HG03196 (cell line): ENCODE data around the gene NCAM2.

Source experiments
- ATAC-seq: cut with Tn5 transposase; IDR thresholded peaks from one replicate; pipeline ENCODE4 v1.9.1; 2021; ENCODE audit not compliant: unreplicated experiment

The NCAM2 gene

DNA sequence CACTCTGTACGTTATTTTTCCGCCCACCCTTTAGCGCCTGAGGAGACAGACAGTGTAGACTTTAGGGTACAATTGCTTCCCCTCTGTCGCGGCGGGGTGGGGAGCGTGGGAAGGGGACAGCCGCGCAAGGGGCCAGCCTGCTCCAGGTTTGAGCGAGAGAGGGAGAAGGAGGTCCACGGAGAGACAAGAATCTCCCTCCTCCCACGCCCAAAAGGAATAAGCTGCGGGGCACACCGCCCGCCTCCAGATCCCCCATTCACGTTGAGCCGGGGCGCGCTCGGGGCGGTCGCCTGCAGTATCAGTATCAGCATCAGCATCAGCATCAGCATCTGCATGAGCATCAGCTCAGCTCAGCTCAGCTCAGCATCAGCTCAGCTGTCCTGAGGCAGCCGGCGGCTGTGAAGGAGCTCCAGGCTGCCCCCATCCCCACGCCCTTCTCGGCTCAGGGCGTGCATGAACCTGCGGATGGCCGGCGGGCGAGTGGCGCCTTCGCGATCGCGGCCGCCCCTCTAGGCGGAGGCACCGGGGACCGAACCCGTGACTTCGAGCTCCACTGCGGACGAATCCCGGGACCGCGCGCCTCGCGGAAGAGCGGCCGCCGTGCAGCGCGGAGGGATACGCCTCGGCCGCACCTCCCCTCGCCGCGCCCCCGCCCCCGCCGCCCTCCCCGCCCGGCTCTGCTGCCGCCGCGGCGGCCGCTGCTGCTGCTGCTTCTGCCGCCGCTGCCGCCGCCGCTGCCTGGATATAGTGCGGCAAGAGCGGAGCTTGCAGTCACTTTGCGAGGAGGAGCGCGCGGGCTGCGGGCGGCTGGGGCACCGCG lies at the start of gene NCAM2:
Gene NCAM2 (plus strand): TSS at position 774 of the 820 bp plus-strand sequence.
- no peak for ATAC-seq

DNA sequence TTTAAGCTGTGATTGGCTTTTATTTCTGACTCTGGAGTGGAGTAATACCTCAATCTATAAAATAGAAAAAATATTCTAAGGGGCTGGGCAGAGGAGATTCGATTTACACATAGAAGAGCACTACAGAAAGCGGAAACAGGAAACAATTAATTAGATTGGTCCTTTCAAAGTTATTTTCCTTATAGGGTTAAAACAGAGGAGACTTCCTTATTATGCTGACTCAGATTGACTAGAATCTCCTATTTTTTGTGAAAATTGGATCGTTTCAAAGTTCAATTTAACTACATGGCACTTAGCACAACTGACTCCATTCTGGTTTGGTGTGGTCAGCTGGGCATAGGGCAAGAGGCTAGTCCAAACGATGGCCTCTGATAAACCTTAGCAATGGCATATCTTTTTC lies 48.3 kb upstream of the NCAM2 start:
- no peak for ATAC-seq

DNA sequence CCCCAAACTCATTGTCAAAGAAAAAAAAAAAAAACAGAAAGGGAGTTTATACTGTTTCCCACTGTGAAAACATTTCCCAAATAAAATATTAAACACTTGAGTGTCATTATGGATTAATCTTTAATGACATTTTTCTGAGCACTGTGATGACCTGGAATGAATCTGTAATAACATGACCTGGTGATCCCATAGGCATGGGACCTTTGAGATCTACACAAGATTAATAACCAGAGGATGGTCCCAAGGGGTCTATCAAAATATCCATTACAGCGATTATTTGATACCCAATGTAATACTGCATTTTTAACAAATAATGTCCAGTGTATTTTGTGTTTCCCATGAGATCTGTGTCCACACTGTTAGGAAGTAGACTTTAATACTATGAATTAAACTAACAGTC lies 32.4 kb upstream of the NCAM2 start:
- no peak for ATAC-seq

DNA sequence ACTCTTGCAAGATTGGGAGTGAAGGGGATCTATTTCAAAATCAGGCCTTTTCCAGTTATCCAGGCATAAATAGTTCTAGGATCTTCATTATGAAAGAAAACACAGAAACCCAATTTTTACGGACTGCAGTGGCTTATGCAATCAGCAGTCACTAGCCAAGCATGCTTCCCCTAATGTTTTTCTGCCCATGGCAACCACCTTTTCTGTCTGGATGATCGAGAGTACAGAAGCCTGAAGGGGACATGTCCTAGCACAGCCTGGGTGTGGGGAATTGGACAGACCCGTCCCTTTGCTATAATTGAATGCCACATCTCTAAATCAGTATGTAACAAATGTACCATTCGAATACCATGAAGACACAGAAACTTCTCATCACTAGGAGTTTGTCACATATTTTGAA lies 29.8 kb upstream of the NCAM2 start:
- ATAC-seq = no peak

DNA sequence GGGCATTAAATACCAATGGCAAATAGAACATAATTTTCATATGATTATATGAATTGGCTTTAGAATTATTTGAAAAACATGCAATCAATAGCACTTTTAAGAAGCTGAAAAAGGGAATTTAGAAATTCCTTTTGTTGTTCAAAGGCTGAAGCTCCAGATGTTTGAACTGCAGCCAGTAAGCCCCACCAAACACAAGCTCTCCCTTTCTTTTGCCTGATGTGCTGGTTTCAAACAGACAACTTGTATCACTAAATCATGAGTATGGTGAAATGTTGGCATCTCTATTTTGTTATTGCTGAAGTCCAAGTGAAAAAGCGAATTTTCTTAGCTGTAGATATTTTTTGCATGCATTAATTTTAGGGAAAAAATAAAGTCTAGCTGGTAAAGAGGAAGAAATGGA lies 27.5 kb upstream of the NCAM2 start:
- no peak for ATAC-seq

DNA sequence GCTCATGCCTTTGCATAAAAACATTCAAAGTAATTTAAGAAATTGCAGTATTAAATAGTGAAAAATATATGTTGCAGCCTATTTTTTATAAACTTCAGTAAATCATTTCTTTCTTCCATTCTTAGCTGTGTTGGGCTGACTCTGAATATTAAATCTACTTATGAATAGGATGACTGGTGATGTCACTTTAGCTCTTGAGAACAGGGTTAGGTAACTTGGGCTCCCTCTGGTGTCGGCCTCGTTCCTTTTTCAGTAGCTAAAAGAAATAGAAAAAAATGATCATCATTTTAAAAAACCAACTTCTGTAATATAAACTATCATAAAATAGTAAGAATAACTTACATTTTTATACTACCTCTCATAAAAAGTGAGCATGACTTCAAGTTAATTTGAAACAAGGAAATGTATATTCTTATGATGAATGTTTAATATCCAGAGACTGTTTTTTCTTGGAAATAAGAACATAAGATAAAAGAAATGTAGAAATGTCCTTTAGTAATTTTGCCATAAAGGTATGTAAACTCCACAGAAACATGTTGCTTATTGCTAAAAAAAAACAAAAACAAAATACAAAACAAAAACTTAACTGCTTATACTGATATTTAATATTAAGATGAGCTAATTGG lies 26.8 kb upstream of the NCAM2 start:
- no peak for ATAC-seq

DNA sequence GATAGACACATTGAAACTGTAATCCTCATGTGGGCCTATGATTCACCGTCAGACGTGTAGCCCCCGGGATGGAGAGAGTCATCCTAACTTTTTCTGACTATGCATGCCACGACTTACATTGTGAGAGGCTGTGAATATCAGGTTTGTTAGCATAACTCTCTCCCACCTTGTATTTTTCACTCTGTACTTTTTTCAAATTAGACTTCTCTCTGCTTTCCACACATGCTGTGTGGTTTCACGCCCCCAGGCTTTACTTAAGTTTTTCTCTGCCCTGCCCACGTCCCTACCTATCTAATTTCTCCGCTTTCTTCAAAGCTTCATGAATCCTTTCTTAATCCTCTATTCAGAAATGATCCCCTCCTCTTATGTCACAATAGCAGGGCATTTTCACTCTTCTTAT lies 3.4 kb upstream of the NCAM2 start:
- ATAC-seq = no peak

DNA sequence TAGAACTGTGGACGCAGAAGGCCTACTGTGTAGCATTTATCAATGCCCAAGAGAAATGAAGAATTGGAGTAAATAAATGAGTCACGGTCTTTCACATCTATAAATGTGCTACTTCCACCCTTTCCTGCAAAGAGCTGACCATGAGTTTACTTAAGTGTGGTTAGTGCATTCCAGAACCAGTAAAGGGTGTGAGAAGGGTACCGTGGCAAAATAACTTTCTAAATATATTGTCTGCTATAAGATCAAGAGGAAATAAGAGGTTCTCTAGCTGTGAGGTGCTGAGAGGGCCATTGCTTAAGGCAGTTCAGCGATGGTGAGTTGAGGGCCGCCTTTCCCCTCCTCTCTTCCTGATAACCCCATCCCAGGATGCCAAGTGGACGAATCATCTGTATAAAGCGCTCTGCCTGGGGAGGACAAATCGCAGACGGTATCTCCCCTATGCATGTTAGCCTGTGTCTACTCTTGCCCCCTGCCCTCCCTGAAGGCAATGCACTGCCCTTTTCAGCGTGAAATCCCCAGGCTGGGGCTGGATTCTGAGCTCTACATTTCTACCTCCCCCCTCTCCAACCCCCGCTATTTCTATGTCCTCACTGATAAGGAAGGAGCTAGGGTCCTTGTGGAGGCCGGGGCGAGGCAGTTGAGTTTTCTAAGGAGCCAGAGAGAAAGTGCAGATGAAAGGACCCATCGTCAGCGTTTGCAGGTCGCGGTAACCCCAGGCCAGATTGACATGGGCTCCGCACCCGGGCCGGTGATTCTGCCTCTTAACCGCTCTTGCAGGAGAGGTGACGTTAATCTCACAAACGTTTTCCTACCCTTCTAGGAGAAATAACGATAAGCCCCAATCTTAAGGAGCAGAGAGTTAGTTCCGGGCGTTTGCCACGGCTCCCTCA lies 1.5 kb upstream of the NCAM2 start:
- ATAC-seq = no peak

DNA sequence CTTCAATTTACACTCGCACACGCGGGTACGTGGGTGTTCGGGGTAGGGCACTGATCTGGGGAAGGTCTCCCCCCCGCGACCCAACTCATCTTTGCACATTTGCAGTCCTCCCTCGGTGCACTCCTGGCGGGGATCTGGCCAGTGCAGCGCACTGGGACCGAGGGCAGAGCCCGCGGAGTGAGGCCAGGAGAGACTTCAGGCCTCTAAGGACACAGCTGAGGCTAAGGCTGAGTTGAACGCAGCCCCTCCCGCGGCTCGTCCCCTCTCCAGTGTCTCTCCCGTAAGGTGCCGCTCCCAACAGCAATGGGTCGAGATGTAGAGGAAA lies 936 bp upstream of the NCAM2 start:
- ATAC-seq = no peak

DNA sequence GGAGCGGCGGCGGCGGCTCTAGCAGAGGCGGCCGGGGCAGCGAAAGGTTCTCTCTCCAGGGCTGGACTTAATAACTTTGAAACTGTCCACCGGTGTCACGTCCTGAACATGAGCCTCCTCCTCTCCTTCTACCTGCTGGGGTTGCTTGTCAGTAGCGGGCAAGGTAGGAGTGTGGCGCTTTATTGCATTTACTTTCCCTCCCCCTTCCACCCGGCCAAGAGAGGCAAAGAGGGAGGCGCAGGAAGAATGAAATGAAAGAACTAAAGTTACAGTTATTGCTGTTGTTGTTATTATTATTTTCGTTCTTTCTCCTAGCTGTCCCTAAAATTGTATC lies 214 bp downstream of the NCAM2 start:
- ATAC-seq = no peak

DNA sequence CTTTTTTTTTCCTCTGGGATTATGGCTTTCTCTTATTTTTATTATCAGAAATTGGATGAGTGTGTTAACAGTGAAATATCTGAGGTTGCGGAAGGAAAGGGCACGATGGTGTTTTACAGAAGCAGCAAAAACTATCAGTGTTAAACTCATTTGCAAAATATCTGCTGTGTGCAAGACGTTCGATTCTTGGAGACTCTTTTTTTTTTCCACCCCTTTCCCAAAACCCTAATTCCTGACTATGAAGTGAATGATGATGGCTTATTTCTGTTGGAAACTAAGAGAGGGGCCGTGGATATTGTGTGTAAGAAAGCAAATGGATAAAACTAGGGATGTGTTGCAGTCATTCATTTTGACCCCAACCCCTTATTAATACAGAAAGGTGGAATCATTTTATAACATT lies 677 bp downstream of the NCAM2 start:
- no peak for ATAC-seq

DNA sequence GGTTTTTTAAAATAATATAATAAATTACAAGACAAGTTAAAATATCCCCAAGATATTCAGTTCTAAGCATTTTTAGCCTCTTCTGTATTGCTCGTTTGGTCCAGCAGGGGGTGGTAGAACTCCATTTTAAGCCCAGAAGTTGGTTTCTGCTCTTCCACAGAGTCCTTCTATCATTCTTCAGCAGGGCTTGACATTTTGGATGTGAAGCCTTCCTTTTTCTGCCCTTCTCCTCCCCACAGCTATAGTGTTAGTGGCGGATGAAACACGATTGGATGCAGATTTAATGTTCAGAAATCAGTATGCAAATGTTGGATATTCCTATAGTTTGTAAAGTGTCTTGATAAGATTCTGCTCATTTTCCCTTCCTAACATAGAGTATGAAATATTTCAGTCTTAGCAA lies 1.4 kb downstream of the NCAM2 start:
- no peak for ATAC-seq

DNA sequence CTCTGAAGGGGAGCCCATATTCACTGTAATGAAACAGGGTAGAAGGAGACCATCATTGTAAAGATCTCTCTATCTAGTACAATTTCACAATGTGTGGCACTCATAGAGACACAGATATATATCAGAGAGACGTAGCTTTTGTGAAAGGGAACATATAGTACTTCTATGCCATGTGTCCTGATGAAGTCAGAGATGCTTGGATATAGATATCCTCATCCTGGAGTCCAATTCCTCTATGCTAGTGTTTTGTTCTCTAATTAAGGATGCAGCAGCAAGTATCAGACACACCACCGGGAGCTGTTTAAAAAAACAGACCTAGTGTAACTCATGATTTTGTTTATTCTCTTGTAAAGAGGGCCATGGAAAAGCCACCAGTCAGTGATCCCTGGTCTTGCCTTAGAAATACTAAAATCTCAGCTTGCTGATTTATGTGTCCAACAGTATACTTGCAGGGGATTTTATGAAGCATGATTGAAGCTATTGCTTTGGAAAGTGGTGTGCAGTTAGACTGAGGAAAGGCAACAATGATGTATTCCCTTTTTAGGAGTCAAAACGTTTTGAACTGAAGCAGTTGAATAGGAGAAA lies 2.5 kb downstream of the NCAM2 start:
- ATAC-seq = no peak

DNA sequence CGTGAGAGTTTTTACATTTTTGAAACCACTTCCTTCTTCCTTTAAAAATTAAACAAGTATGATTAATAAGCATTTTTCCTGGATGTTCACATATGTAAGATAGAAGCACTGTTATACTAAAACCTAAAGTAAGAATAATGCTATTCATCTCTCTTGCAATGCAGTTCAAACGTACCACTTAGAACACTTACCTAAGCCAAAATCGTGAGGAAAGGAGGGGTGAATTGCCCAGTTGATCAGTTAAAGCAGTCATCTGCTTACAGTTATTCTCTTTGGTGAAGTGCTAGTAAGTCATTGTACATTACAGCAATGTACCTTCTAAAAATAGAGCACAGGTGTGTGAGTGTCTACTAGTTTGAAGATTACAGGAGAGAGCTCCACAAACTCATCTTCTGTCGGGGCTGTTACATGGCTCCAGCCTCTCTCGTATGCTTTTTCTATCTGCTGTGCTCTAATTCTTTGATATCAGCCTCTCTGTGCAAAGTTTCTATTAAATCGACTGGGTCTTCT lies 3.4 kb downstream of the NCAM2 start:
- no peak for ATAC-seq

DNA sequence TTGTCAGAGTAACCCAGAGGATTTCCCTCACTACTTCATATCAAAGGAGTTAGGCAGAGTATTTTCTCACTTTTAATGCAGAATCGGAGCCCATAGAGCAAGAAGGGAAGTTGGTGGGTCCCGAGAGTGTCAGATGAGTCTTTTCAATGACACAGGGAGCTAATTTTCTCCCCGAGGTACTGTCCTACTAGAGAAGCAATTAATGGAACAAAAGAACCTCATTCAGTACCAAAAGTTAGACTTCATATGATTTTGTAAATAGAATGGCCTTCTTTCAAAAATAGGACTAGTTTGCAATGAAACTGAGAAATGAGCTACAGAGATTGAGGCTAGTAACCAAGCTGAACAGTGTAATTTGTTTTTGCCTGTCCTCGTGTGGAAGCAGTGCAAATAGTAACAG lies 3.9 kb downstream of the NCAM2 start:
- ATAC-seq = no peak

DNA sequence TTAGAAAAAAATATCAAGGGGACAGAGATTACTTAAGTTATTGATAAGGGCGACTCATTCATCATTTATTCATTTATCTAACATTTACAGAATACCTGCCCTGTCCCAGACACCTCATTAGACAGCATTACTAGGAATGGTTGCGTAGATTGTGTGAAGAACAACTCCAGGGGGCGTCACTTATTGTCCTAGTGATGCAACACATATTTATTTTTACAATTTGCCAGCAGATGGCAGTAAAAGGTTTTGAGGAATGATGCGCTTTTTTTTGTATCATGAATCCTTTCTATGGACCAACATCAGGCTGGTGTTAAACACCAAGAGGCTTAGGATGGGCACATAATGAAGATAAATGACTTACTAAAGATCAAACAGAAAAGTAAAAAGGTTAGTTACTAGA lies 5.5 kb downstream of the NCAM2 start:
- ATAC-seq = no peak

DNA sequence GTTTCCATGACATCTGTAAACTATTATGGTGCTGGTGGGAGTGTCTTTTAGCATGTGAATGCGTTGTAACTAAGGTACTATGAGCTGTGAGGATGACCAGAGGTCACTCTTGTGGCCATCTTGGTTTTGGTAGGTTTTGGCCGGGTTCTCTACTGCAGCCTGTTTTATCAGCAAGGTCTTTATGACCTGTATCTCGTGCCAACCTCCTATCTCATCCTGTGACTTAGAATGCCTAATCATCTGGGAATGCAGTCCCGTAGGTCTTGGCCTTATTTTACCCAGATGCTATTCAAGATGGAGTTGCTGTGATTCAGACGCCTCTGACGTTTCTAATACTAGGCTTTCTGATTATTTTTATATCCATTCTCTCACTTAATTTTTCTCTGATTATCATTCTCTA lies 9.4 kb downstream of the NCAM2 start:
- no peak for ATAC-seq

DNA sequence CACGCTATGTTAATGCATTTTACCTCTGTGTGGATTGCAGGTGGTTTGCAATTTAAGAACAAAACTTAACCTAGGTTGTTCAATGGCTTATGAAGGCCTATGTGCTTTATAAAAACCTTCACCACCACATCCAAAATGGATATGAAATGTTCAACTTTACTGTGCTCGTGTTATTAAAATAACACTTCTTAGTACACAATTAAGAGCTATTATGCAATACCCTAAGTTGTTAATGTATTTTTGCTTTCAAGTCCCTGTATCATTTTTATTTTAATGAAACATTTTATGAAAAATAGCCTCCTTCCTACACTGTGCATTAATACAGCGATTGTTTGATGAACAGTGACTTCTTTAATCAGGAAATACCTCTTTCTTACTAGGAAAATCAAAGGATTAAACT lies 12.0 kb downstream of the NCAM2 start:
- ATAC-seq = no peak

DNA sequence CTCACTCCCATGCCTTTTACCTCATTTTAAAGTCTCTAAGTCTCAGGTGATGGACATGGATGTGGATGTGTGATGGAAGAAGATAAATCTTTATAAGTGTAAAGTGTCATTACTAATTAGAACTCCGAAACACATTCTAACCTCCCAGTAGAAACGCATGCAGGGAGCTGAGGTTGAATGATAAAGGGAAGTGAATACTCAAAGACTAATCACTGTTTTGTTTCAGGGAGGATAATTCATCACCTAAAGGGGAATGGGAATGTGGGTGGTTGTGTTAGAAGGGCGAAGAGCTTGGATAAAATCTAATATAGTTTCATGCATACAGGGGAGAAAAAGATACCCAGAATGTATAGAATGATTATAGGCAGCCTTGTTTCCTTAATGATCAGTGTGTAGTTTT lies 12.5 kb downstream of the NCAM2 start:
- ATAC-seq = no peak

DNA sequence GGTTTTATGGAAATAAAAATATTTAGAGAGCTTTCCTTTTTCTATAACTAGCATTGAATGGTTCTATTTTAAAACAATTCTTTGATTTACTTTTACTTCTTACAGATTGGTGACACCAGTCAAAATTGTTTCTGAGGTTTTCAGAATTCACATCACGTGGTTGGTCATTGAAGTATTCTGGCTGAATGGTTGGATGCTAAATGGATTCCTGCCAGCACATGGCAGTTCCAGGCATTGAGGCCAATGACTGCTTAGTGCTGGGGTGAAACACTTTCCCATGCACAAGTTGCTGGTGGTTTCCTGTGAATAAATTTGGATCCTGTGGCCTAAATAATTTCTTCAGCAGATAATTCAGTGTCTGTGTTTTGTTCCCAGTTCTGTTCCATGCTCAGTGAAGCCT lies 20.6 kb downstream of the NCAM2 start:
- ATAC-seq = no peak

DNA sequence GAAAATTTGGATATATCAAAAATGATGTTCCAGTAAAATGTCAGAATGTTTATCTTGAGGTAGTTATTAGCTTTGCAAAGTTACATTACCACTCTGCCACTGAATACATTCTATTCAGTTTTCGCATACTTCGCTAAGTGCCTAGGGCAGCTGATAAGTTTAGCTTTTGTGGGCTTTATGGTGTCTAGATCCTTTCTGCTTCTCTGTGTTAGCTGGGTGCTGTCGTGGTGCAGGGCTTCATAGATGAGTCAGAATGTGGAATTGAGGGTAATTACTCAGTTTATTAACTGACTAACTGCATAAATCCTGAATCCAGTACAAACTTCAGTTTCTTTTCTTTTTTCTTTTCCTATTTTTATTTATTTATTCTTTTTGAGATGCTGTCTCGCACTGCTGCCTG lies 21.5 kb downstream of the NCAM2 start:
- no peak for ATAC-seq

DNA sequence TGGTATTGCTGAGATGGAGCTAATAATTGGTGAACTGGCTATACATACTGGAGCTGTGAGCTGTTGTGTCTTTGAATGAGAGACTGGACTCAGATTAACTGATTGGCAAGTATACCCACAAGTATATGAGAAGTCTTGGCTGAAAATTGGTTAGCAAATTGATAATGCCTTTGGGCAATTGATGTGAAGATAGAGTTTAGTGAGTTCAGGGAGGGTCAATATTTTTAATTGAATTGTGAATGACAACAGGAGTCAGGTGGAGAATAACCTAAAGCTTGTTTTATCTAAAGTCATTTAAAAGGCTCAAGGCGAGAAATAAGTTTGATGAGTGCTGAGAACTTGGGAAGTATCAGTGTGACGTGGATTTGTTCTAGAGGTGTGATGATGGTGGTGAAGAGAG lies 27.5 kb downstream of the NCAM2 start:
- ATAC-seq = no peak
